Hepatocyte (in vitro differentiated cells): ENCODE results near the gene F13A1.

Source experiments
- EZH2phosphoT487 ChIP-seq: fragments of 200-600 bp; sonication (generic); IDR thresholded peaks from one replicate; pipeline ENCODE4 v1.6.1; 2018; ENCODE audit warnings: antibody characterized with exemption, mild to moderate bottlenecking, low read depth, moderate library complexity; ENCODE audit not compliant: unreplicated experiment, severe bottlenecking
- TF ChIP-seq, protein P1 (sequence below): fragments of 200-600 bp; sonication (generic); IDR thresholded peaks from 2 replicates; pipeline ENCODE4 v1.5.1; 2016; ENCODE audit warnings: antibody characterized with exemption, mild to moderate bottlenecking; ENCODE audit not compliant: poor library complexity

DNA sequence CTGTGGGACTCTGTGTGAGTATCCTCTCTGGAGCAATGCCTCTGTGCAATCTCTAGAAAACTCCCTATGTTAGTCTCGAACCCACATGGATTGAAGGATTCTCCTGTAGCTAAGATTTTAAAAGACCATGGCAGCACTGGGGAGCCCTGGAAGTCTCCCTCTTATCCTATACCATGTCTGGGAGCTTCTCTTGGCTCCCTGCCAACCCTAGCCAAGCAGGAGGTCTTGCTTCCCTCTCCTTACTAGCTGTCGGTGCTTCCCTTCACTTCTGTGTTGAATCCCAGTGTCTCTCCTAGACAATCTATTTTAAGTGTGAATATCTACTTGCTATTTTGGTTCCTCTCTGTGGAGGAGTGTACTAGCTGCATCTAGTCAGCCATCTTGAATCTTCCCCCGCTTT is 195.0 kb downstream of the F13A1 start:
- TF ChIP-seq, protein P1, sequence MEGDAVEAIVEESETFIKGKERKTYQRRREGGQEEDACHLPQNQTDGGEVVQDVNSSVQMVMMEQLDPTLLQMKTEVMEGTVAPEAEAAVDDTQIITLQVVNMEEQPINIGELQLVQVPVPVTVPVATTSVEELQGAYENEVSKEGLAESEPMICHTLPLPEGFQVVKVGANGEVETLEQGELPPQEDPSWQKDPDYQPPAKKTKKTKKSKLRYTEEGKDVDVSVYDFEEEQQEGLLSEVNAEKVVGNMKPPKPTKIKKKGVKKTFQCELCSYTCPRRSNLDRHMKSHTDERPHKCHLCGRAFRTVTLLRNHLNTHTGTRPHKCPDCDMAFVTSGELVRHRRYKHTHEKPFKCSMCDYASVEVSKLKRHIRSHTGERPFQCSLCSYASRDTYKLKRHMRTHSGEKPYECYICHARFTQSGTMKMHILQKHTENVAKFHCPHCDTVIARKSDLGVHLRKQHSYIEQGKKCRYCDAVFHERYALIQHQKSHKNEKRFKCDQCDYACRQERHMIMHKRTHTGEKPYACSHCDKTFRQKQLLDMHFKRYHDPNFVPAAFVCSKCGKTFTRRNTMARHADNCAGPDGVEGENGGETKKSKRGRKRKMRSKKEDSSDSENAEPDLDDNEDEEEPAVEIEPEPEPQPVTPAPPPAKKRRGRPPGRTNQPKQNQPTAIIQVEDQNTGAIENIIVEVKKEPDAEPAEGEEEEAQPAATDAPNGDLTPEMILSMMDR, result no peak
- no peak for TF ChIP-seq EZH2phosphoT487
